GM10266 (cell line): ENCODE measurements around the gene MND1.

Source experiments
- DNase-seq: peaks from one replicate; pipeline ENCODE4 v3.0.0; 2012; ENCODE audit errors: extremely low spot score
- TF ChIP-seq, protein P1 (sequence below): IDR thresholded peaks from 2 replicates; pipeline ENCODE4 v1.5.1; 2012; ENCODE audit warnings: mild to moderate bottlenecking, low read depth; ENCODE audit not compliant: control insufficient read depth, insufficient read depth; ENCODE audit errors: missing control alignments

MND1 gene

DNA sequence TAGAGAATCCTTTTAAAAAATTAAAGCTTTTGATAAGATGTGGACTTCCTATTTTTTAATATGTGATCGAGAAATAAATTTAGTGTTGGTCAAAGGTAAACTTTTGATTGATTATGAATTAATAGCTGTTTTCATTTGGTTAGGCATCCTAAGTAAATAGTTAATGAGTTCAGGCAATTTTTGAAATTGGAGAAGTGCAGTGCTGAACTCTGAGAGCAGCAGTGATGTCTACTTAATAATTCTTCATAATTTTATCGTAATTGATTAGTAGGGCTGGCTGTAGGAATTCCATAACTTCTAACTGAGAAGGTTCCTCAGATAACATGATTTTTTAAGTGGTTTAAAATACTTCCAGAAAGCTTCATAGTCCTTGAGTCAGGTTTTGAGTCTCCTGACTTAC lies 1.5 kb downstream of the MND1 start:
- DNase-seq = no peak
- TF ChIP-seq, protein P1, sequence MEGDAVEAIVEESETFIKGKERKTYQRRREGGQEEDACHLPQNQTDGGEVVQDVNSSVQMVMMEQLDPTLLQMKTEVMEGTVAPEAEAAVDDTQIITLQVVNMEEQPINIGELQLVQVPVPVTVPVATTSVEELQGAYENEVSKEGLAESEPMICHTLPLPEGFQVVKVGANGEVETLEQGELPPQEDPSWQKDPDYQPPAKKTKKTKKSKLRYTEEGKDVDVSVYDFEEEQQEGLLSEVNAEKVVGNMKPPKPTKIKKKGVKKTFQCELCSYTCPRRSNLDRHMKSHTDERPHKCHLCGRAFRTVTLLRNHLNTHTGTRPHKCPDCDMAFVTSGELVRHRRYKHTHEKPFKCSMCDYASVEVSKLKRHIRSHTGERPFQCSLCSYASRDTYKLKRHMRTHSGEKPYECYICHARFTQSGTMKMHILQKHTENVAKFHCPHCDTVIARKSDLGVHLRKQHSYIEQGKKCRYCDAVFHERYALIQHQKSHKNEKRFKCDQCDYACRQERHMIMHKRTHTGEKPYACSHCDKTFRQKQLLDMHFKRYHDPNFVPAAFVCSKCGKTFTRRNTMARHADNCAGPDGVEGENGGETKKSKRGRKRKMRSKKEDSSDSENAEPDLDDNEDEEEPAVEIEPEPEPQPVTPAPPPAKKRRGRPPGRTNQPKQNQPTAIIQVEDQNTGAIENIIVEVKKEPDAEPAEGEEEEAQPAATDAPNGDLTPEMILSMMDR = no peak

DNA sequence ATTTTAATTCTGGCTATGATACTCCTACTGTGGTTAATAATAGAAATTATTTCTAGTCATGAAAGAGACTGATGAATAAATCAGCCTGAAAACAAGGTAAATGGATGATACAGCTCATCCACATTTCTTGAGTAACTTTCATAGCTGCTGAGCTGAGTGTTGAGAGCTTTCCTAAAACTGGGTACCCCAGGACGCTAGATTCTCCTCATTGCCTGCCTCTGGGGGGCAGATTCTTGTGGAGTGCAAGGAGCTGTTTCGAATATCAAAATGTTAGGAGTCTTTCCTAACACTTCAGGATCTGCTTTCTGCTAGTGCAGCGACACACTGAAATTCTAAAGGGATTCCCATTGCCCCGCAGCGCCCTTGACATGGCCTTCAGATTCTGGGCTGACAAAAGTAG lies 2.1 kb downstream of the MND1 start:
- DNase-seq = no peak
- TF ChIP-seq, protein P1 = no peak

DNA sequence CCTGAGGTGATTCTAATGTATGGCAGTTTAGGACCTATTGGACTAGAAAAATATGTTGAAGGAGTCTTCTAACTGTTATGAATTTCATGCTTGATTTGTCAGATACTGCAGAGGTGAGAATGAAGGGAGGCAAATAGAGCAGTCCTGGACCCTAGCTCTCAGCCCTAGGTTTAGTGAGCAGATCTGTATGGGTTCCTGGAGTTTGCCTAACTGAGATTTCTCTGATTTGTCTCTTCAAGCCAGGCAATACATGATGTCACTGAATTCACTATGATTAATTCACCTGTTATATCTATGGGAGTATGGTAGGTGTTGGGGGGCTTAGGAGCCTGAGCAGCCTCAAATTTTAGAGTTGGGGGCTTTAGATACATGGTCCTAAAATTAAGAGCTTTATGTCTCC lies 2.6 kb downstream of the MND1 start:
- DNase-seq = no peak
- TF ChIP-seq, protein P1 = no peak

DNA sequence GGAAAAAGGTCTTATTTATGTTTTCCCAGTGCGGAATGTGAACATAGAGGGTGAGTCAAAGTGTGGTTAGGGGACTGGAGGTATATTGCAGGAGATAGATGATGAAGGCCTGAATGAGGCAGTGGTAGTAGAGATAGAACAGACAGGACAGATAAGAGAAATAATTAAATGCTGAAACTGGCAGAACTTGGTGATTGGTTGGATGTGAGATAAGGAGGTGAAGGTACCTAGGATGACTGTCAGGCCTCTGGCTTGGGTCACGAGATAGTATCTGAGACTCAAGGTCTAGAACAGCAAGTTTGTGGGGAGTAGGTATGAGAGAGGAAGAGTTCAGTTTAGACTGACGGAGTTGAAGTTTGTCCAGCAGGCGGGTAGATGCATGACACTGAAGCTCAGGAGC lies 3.5 kb downstream of the MND1 start:
- no peak for DNase-seq
- TF ChIP-seq, protein P1 = no peak

- DNase-seq = no peak
Measured at GRCh38 chr4:153349206-153349805, 4.8 kb downstream of the MND1 start.

GRCh38 chr4:153362184-153362583 lies 17.7 kb downstream of the MND1 start:
- no peak for DNase-seq

More at GRCh38 chr4:153349206-153349805, 4.8 kb downstream of the MND1 start:
- TF ChIP-seq, protein P1 = no peak

GRCh38 chr4:153364061-153364460 lies 19.6 kb downstream of the MND1 start:
- TF ChIP-seq, protein P1 = no peak
- no peak for DNase-seq

More at GRCh38 chr4:153362184-153362583, 17.7 kb downstream of the MND1 start:
- TF ChIP-seq, protein P1 = no peak
